NB4 (cell line): Measurements from ENCODE around the gene FBXL13.

Source experiments
- CTCF ChIP-seq: IDR thresholded peaks from one replicate; pipeline ENCODE4 v1.5.1; 2012; ENCODE audit warnings: low read depth, low read length
- MYC ChIP-seq: IDR thresholded peaks from 2 replicates; pipeline ENCODE4 v1.6.1; 2011; ENCODE audit warnings: low read depth, low read length
- POLR2A ChIP-seq: IDR thresholded peaks from 2 replicates; pipeline ENCODE4 v1.6.1; 2011; ENCODE audit warnings: mild to moderate bottlenecking; ENCODE audit not compliant: insufficient read length; ENCODE audit errors: extremely low read depth
- TF ChIP-seq, protein P1 (sequence below): IDR thresholded peaks from 2 replicates; pipeline ENCODE4 v1.6.1; 2011; ENCODE audit warnings: low read depth, low read length

DNA sequence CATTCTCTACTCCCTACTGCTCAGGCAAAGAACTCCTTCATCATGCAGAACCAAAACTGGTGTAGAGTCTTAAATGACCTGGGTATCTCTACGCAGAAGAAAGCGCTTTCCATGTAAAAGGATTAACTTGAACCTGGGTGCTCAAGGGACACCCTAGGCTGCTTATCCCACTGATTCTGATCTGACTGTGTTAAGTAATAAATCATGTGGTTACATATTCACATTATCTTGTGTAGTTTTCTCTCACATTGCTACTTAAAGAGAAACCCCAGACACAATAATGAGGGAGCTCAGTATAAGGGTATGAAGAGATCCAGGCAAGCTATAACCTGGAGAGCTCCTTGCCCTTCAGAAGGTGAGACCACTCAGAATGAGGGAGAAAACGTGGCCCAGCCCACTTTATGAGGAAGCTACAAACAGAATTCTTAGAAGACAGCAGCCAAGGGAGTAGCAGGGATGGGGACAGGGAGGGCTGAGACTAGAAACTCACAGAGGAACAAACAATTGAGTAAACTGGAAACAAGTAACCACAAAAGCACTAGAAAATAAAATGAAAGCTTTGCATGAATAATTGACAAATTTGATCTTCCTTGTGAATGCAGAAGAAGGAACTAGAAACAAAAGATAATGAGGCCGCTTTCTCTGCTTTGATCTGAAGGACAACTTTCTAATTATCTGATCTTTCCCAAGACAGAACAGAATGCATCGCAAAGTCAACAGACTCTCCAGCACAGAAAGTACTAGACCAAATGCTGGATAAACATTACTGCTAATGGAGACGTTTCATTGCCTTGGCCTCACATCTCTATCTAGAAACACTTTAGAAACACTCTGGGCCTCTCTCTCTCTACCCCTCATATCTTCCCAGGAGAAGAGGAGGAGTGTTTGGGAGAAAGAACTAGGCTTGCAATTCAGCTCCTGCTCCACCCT lies 85.7 kb downstream of the FBXL13 start:
- TF ChIP-seq CTCF (no peak), POLR2A (no peak), MYC (no peak)
- TF ChIP-seq, protein P1, sequence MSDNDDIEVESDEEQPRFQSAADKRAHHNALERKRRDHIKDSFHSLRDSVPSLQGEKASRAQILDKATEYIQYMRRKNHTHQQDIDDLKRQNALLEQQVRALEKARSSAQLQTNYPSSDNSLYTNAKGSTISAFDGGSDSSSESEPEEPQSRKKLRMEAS = no peak
